ENCODE results near the gene TSC22D2. TPM values are rescaled to one million over a fixed set of nuclear protein-coding genes. Genes with fewer than 3 reads are reported as not detected.
"Not testable (repeated sequence)": the region's sequence is repeated elsewhere in the genome, so short reads cannot be mapped to it uniquely, and the experiment has no call there.

Gene TSC22D2
- total and polyA plus RNA-seq, 5 experiments from 2014 or later, result 6.3 to 28.9 (median 11.8) TPM

DNA sequence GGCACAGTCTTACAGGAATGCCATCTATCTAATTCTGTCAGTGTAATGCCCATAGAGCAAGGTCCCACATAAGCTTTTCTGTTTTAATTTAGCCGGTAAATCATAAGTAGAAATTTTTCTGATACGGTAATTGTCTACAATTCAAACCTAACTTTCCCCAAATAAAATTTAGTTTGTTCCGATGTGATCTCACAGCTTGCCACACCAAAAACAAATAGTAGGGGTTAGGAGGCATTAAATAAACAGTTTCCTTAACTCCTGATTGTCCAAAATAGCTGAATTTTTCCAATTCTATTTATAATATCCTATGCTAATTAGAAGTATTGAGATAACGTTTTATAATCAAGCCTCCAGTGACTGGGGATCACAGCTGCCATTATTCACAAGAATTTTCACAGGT, 53.3 kb downstream of the TSC22D2 start:
- Mint-ChIP-seq H3K4me3 (no peak overlapping the region), H3K36me3 (peaks cover 0 to 36% (median 14%) of the 10 kb centered on the region in 3 donors), H3K27ac (peak overlapping the region in 3 of 10 donors; percentile 6 to 46 (median 21)), H3K4me1 (peaks cover 0 to 2% (median 0%) of the 10 kb centered on the region in 4 donors), H3K9me3 (no peaks in the 10 kb centered on the region), H3K27me3 (no peaks in the 10 kb centered on the region)
- POLR2A ChIA-PET, result no interaction called here
- DNase-seq (no peak), ATAC-seq (no peak)

DNA sequence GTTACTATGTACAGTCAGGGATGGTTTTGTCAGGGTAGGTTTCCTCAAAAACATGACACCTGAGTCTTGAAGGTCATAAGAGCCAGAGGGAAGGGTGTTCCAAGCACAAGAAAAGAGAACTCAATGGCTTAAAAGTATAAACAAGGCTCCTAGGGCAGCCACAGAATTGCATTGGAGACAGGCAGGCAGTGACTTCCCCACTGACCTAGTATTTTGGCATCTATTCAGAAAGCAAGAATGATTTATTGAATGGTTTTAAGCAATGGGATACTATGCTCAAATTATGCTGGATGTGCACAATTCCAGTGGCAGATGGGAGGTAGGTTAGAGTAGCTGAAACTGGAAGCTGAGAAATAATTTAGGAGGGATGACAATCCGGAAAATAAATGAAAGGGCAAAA, 54.0 kb downstream of the TSC22D2 start:
- Mint-ChIP-seq H3K4me1 (peaks cover 0 to 2% (median 0%) of the 10 kb centered on the region in 4 donors), H3K36me3 (peaks cover 0 to 30% (median 12%) of the 10 kb centered on the region in 3 donors), H3K27ac (peak overlapping the region in 2 of 10 donors; percentile 25 to 35), H3K4me3 (no peak overlapping the region), H3K27me3 (no peaks in the 10 kb centered on the region), H3K9me3 (no peaks in the 10 kb centered on the region)
- POLR2A ChIA-PET, result no interaction called here
- no peak for ATAC-seq
- DNase-seq, result no peak

DNA sequence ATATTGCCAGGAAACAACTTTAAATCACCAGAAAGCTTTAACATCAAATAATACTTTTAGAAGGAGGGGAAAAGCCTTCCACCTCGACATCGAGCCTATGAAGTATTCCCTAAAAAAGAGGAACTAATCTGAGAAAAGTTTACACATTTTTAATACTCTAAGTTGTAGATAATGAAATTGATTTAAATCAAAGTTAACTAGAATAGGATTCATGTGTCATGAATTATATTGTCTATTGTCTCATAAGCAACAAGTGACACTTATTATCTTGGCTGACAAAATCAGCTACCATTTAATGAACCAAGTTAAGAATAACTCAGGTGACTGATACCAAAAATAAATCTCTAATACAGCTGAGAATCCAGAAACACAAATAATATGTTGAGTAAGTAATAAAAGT, 56.6 kb downstream of the TSC22D2 start:
- Mint-ChIP-seq H3K27ac (peak overlapping the region in 1 of 10 donors; percentile 24), H3K9me3 (no peaks in the 10 kb centered on the region), H3K4me3 (no peak overlapping the region), H3K27me3 (no peaks in the 10 kb centered on the region), H3K36me3 (peaks cover 0 to 8% (median 0%) of the 10 kb centered on the region in 3 donors), H3K4me1 (peaks cover 3 to 6% (median 5%) of the 10 kb centered on the region in 4 donors)
- DNase-seq, result no peak
- ATAC-seq, result no peak
- POLR2A ChIA-PET, result no interaction called here

DNA sequence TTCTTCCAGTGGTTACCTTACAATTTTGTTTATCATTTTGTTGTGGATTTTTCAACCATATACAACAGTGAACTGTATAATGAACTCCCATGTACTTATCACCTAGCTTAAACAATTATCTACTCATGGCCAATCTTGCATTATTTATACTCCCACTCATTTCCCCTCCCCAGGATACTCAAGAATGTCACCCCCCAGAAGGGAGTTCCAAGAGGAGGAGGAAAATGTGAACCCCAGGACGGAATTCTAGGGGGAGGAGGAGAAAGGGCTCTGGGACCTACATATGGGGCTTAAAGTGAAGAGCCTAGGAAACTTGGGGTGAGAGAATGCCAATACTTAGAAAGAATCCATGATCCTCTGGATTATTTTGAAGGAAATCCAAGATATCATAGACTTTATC, 59.3 kb downstream of the TSC22D2 start:
- no peaks in the 10 kb centered on the region for H3K27me3 Mint-ChIP-seq
- peak overlapping the region in 2 of 10 donors; percentile 16 to 51 for H3K27ac Mint-ChIP-seq
- POLR2A ChIA-PET, result no interaction called here
- peaks cover 0 to 7% (median 0%) of the 10 kb centered on the region in 3 donors for H3K36me3 Mint-ChIP-seq
- no peaks in the 10 kb centered on the region for H3K9me3 Mint-ChIP-seq
- H3K4me1 Mint-ChIP-seq, result peaks cover 3 to 6% (median 4%) of the 10 kb centered on the region in 4 donors
- ATAC-seq, result no peak
- H3K4me3 Mint-ChIP-seq, result no peak overlapping the region
- no peak for DNase-seq

DNA sequence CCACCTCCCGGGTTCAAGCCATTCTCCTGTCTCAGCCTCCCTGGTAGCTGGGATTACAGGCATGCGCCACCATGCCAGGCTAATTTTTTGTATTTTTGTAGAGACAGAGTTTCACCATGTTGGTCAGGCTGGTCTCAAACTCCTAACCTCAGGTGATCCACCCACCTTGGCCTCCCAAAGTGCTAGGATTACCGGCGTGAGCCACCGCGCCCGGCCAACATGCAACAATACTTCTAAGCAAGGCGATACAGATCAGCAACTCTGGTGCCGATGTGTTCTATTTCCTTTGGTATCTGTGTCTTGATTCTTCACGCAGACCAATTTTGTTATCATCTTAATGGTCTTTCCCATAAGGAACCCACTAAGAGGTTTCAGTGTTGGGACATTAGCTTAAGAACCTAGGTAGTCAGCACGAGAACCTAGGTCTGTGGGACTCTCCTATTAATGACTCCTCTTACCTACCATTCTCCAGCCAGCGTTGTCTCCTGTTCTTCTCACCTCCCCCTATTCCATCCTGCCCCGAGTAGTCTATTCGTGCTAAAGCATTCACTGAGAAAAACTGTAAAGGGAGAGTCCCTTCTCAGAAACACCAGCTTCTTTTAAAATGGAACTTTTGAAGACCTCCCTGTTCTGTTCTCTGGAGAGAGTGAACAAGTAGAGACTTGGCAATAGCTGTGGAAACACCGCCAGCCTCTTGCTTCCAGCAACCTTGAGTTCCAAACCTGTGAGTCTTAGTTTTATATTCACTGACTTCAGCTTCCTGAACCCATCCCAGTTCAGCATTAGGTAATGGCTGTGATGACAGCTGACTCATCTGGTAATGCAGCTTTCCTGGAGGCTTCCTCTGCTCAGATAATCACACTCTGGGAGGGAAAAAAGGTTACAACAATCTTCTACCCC, 61.2 kb downstream of the TSC22D2 start:
- H3K4me3 Mint-ChIP-seq, result no peak overlapping the region
- peaks cover 3 to 6% (median 4%) of the 10 kb centered on the region in 4 donors for H3K4me1 Mint-ChIP-seq
- POLR2A ChIA-PET, result no interaction called here
- ATAC-seq, result no peak
- H3K9me3 Mint-ChIP-seq, result no peaks in the 10 kb centered on the region
- H3K36me3 Mint-ChIP-seq, result peaks cover 0 to 7% (median 4%) of the 10 kb centered on the region in 3 donors
- H3K27ac Mint-ChIP-seq, result peak overlapping the region in 1 of 10 donors; percentile 6
- H3K27me3 Mint-ChIP-seq, result no peaks in the 10 kb centered on the region
- no peak for DNase-seq

DNA sequence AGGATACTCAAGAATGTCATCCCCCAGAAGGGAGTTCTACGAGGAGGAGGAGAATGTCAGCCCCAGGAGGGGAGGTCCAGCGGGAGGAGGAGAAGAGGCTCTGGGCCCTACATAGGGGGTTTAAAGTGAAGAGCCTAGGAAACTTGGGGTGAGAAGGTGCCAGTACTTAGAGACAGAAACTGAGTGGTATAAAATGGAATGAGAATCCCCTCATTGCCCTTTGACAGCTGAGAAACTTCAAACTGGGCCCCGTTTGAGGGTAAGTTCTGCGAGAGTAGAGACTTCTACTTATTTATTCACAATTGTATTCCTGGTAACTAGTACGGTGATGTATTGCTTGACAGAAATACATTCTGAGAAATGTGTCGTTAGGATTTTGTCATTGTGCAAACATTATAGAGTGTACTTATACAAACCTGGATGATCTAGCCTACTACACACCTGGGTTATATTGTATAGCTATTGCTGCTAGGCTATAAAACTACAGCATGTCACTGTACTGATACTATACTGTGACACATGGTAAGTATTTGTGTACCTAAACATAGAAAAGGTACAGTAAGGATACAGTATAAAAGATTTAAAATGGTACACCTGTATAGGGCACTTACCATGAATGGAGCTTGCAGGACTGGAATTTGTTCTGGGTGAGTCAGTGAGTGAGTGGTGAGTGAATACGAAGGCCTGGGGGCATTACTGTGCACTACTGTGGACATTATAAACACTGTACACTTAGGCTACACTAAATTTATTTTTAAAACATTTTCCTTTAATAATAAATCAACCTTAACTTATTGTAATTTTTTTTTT, 62.0 kb downstream of the TSC22D2 start:
- POLR2A ChIA-PET, result no interaction called here
- peak overlapping the region in 1 of 10 donors; percentile 6 for H3K27ac Mint-ChIP-seq
- no peak overlapping the region for H3K4me3 Mint-ChIP-seq
- peaks cover 0 to 7% (median 4%) of the 10 kb centered on the region in 3 donors for H3K36me3 Mint-ChIP-seq
- H3K27me3 Mint-ChIP-seq, result no peaks in the 10 kb centered on the region
- ATAC-seq (no peak), DNase-seq (no peak)
- peaks cover 3 to 6% (median 4%) of the 10 kb centered on the region in 4 donors for H3K4me1 Mint-ChIP-seq
- no peaks in the 10 kb centered on the region for H3K9me3 Mint-ChIP-seq

DNA sequence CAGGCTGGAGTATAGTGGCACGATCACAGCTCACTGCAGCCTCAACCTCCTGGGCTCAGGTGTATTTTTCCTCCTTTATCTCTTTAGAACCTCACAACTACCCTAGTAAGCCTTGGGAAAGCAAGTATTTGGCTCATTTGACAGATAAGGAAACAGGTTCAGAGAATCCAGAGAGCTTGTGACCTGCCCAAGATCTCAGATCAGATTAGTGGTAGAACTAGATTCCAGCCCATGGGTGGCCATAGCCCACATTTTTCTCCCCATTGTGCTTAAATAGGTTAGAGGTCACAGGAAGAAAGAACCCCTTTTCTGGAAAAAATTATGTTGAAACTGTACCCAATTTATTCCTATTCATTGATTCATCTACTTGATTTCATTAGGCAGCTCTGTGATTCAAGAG, 64.3 kb downstream of the TSC22D2 start:
- H3K27ac Mint-ChIP-seq, result no peak overlapping the region
- DNase-seq (no peak), ATAC-seq (no peak)
- peaks cover 0 to 11% (median 6%) of the 10 kb centered on the region in 9 donors for H3K9me3 Mint-ChIP-seq
- peaks cover 3 to 6% (median 4%) of the 10 kb centered on the region in 4 donors for H3K4me1 Mint-ChIP-seq
- peaks cover 0 to 14% (median 8%) of the 10 kb centered on the region in 3 donors for H3K36me3 Mint-ChIP-seq
- POLR2A ChIA-PET, result no interaction called here
- no peak overlapping the region for H3K4me3 Mint-ChIP-seq
- no peaks in the 10 kb centered on the region for H3K27me3 Mint-ChIP-seq

DNA sequence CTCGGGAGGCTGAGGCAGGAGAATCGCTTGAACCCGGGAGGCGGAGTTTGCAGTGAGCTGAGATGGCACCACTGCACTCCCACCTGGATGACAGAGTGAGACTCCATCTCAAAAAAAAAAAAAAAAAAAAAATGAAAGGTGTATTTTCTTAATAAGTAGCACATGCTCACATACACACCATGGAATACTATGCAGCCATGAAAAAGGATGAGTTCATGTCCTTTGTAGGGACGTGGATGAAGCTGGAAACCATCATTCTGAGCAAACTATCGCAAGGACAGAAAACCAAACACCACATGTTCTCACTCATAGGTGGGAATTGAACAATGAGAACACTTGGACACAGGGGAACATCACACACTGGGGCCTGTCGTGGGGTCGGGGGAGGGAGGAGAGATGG, 65.1 kb downstream of the TSC22D2 start:
- peaks cover 0 to 17% (median 9%) of the 10 kb centered on the region in 9 donors for H3K9me3 Mint-ChIP-seq
- H3K4me1 Mint-ChIP-seq, POLR2A ChIA-PET, ATAC-seq, H3K27ac Mint-ChIP-seq, H3K4me3 Mint-ChIP-seq, H3K27me3 Mint-ChIP-seq, DNase-seq: not testable (repeated sequence)
- H3K36me3 Mint-ChIP-seq, result peaks cover 0 to 18% (median 13%) of the 10 kb centered on the region in 3 donors

DNA sequence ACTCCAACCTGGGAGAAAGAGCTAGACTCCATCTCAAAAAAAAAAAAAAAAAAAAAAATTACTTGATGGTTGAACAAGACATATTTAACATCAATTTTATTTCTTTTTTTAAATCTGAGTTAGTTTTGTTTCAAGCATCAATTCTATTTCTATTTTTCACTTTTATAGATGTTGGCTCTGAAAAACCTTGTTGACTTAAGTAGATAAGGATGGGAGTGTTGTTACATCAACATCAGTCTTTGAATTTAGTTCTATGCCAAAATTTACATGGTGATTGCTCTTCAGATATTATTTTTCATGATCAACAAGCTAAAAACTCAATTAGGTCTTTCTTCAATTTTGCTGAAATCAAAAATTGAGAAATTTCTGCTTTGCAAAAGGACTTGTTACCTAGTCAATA, 71.3 kb downstream of the TSC22D2 start:
- H3K4me3 Mint-ChIP-seq, result no peak overlapping the region
- H3K27me3 Mint-ChIP-seq, result peaks cover 0 to 8% (median 0%) of the 10 kb centered on the region in 5 donors
- H3K27ac Mint-ChIP-seq, result no peak overlapping the region
- no peak for DNase-seq
- no peaks in the 10 kb centered on the region for H3K4me1 Mint-ChIP-seq
- ATAC-seq, result no peak
- H3K9me3 Mint-ChIP-seq, result peaks cover 11 to 35% (median 24%) of the 10 kb centered on the region in 9 donors
- peaks cover 4 to 37% (median 26%) of the 10 kb centered on the region in 3 donors for H3K36me3 Mint-ChIP-seq
- POLR2A ChIA-PET, result no interaction called here

DNA sequence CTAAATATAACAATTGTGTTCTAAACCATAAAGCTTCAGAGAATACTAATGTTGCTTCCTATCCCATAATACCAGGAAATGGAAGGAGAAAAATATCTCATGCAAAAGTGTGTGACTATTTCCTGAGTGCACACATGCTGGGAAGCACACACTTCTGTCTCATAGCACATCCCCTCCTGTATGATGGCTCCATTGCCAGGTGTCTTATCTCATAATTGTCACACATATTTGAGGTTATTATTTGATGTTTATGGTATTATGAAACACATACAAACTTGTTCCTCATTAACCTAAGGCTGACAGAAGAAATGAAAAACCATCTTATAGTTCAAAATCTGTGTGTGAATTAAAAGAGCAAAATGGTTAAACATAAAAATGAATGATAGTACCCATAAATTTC, 72.8 kb downstream of the TSC22D2 start:
- peaks cover 0 to 8% (median 0%) of the 10 kb centered on the region in 5 donors for H3K27me3 Mint-ChIP-seq
- H3K9me3 Mint-ChIP-seq, result peaks cover 12 to 46% (median 28%) of the 10 kb centered on the region in 9 donors
- no peaks in the 10 kb centered on the region for H3K4me1 Mint-ChIP-seq
- no peak for DNase-seq
- no peak overlapping the region for H3K27ac Mint-ChIP-seq
- ATAC-seq, result no peak
- POLR2A ChIA-PET, result no interaction called here
- no peak overlapping the region for H3K4me3 Mint-ChIP-seq
- H3K36me3 Mint-ChIP-seq, result peaks cover 5 to 43% (median 35%) of the 10 kb centered on the region in 3 donors

DNA sequence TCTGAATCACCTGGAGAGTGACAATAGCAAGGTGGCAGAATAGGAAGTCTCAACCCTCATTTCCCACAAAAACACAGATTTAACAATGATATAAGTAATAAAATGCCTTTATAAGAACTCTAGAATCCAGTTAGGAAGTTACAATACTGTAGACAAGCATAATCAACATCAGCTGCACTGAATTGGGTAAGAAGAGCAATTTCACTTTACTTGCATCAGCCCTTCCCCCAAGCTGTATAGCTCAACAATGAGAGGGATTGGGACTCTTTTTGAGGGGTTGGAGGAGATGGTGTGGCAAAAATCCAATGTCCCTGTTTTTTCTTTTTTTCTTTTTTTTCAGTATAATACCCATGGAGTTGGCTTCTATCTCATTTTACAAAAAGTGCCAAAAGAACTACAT, 75.1 kb downstream of the TSC22D2 start:
- H3K4me3 Mint-ChIP-seq, result no peak overlapping the region
- H3K9me3 Mint-ChIP-seq, result peaks cover 12 to 48% (median 33%) of the 10 kb centered on the region in 9 donors
- H3K27ac Mint-ChIP-seq, result no peak overlapping the region
- H3K4me1 Mint-ChIP-seq, result no peaks in the 10 kb centered on the region
- H3K27me3 Mint-ChIP-seq, result peaks cover 0 to 8% (median 1%) of the 10 kb centered on the region in 5 donors
- POLR2A ChIA-PET, result no interaction called here
- DNase-seq, result no peak
- no peak for ATAC-seq
- peaks cover 5 to 42% (median 39%) of the 10 kb centered on the region in 3 donors for H3K36me3 Mint-ChIP-seq

DNA sequence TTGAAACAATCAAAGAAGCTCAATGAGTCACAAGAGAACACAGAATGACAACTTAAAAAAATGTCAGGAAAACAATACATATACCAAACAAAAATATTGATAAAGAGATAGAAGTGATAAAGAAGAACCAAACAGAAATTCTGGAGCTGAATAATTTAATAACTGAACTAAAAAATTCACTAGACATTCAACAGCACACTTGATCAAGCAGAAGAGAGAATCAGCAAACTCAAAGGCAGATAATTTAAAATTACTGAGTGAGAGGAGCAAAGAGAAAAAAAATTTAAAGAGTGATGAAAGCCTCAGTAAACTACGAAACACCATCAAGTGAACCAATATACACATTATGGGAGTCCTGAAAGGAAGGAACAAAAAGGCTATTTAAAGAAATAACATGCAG, 76.3 kb downstream of the TSC22D2 start:
- no peak for ATAC-seq

DNA sequence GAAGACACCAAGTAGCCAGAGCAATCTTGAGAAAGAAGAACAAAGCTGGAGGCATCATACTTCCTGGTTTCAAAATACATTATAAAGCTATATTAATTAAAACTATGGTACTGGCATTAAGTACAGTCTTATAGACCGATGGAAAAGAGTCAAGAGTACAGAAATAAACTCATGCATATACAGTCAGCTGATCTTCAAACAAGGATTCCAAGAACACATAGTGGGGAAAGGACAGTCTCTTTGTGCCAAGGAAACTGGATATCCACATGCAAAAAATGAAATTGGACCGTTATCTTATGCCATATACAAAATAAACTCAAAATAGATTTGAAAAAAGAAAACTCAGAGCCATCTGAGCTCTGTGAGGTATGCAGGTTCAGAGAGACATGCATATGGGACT, 80.8 kb downstream of the TSC22D2 start:
- Mint-ChIP-seq H3K27ac (no peak overlapping the region), H3K4me1 (no peaks in the 10 kb centered on the region), H3K4me3 (no peak overlapping the region), H3K9me3 (peaks cover 11 to 36% (median 26%) of the 10 kb centered on the region in 9 donors), H3K36me3 (peaks cover 5 to 29% (median 25%) of the 10 kb centered on the region in 3 donors), H3K27me3 (peaks cover 0 to 5% (median 0%) of the 10 kb centered on the region in 5 donors)
- ATAC-seq (no peak), DNase-seq (no peak)
- POLR2A ChIA-PET, result no interaction called here

More for the DNA sequence above, 76.3 kb downstream of the TSC22D2 start:
- H3K27me3 Mint-ChIP-seq, result peaks cover 0 to 5% (median 1%) of the 10 kb centered on the region in 5 donors
- H3K4me1 Mint-ChIP-seq, result no peaks in the 10 kb centered on the region
- no peak overlapping the region for H3K27ac Mint-ChIP-seq
- H3K36me3 Mint-ChIP-seq, result peaks cover 5 to 39% (median 39%) of the 10 kb centered on the region in 3 donors
- H3K9me3 Mint-ChIP-seq, result peaks cover 12 to 46% (median 33%) of the 10 kb centered on the region in 9 donors
- DNase-seq, result no peak
- POLR2A ChIA-PET, result no interaction called here
- H3K4me3 Mint-ChIP-seq, result no peak overlapping the region

Measured in naive thymus-derived CD8-positive, alpha-beta T cell (primary cell).